Motor neuron (in vitro differentiated cells): ENCODE results near the gene TSPAN8. TPM values are rescaled to one million over a fixed set of nuclear protein-coding genes. Genes with fewer than 3 reads are reported as not detected.
"Not testable (repeated sequence)": the region's sequence is repeated elsewhere in the genome, so short reads cannot be mapped to it uniquely, and the experiment has no call there.

Experiments
- ATAC-seq, 8 experiments: fragments of 200-7000 bp; cut with Tn5 transposase; replicated peaks in 6 of 8; 2 replicates each; pipeline ENCODE4 v1.8.0; 2021; ENCODE audit warnings: mild to moderate bottlenecking in 8 of 8, moderate library complexity in 8 of 8
- H3K27ac ChIP-seq, 2 donors: fragments of 250-450 bp; sonication (Bioruptor Pico); 2 replicates each; pipeline ENCODE4 v1.9.0; 2021; ENCODE audit warnings: antibody characterized with exemption in 2 of 2, mild to moderate bottlenecking in 2 of 2, moderate library complexity in 1 of 2
- H3K4me1 ChIP-seq, 2 donors: fragments of 250-450 bp; sonication (Bioruptor Pico); replicated peaks in 1 of 2; 2 replicates each; pipeline ENCODE4 v1.6.1; 2021; ENCODE audit warnings: antibody characterized with exemption in 2 of 2, mild to moderate bottlenecking in 2 of 2, moderate library complexity in 1 of 2
- H3K4me3 ChIP-seq, 5 donors: fragments of 250-450 bp; sonication (Bioruptor Pico); 2 replicates each; pipeline ENCODE4 v1.9.0; 2021; ENCODE audit warnings: antibody characterized with exemption in 5 of 5, mild to moderate bottlenecking in 5 of 5, moderate library complexity in 4 of 5
- WGBS, 10 experiments: fragments of 450-650 bp; shearing (Covaris generic); methylation state at CpG; one replicate each; pipeline ENCODE4 v1.0.0; 2022; 5-methylcytosine and 5-hydroxymethylcytosine counted together
- in situ Hi-C, 9 experiments: fragments of 400-800 bp; cut with MboI; loops; one replicate each; pipeline ENCODE4 v1.15.0; 2021; ENCODE audit warnings: low sequenced_read_pairs in 9 of 9, low pct_unique_long_range_greater_than_20kb in 2 of 9; ENCODE audit not compliant: unreplicated experiment in 9 of 9
- total RNA-seq, 8 experiments: library from RNA; unstranded; fragments of 300-600 nt; gene quantifications; 2 replicates each; pipeline versions ENCODE4 v1.2.3 to v1.2.4, GENCODE V29; 2022

The TSPAN8 gene
- total RNA-seq, 8 experiments from 2014 or later = 0.11 to 0.25 (median 0.21) TPM; not detected in 5

DNA sequence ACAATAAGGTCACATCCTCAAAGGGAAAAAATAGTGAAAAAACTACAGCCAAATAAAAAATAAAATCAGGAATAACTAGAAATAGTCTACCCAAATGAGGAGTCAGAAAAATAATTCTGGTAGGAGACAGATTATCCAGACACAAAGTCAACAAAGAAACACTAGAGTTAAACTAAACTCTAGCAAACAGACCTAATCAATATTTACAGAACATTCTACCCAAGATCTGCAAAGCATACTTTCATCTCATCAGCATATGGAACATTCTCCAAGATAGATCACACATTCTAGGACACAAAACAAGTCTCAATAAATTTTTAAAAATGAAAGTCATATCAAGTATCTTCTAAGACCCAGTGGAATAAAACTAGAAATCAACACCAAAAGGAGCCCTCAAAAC is 20.4 kb upstream of the TSPAN8 start:
- ATAC-seq = no peak
- H3K4me1 ChIP-seq = no peaks in the 10 kb centered on the region
- H3K27ac ChIP-seq = no peak overlapping the region
- no peak overlapping the region for H3K4me3 ChIP-seq
- in situ Hi-C loops = no loop called here

DNA sequence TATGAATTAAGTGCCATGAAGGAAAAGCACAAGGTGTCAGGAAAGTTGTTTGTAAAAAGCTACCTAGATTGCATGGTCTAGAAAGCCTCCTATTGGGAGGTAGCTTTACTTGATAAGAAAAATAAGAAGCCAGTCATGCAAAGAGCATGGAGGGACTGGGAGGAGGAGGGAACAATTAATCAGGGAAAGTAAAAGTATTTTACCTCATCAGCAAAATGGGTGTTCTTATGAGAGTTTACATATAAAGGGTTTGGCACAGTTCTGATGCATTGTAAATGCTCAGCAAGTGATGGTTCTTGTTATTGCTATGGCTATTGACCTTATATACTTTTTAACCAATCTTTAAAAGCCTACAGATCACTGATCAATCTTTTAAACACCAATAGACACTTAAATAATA is 17.0 kb upstream of the TSPAN8 start:
- no peak for ATAC-seq
- no peaks in the 10 kb centered on the region for H3K4me1 ChIP-seq
- in situ Hi-C loops = no loop called here

GRCh38 chr12:71174146-71174545 is 16.3 kb upstream of the TSPAN8 start:
- no peaks in the 10 kb centered on the region for H3K4me1 ChIP-seq
- in situ Hi-C loops = no loop called here
- H3K4me3 ChIP-seq = no peak overlapping the region
- 0 to 100% (median 0%) methylated on average over 1 of the region's 1 CpG; no CpG with 5 or more reads in 3 of the 10 experiments for WGBS, 10 experiments
- no peak overlapping the region for H3K27ac ChIP-seq
- ATAC-seq = no peak

More for the DNA sequence above, 17.0 kb upstream of the TSPAN8 start:
- no peak overlapping the region for H3K27ac ChIP-seq
- no peak overlapping the region for H3K4me3 ChIP-seq

DNA sequence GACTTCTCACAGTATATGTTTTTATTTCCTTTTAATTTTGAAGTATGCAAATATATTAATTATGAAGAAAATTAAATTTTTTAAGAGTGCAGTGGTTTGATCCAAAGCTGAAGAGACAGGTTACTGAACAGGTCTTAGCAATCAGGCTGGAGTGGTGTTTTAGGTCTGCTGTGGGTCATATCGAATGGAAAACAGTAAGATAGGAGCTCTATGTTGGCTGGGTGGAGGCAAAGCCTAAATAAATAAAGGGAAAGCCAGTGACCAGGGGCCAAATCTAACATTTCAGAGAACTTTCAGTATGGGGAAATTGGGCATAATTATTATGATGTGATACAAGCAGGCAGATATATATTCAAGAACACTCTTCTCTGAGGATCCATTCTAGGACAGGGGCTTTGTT is 12.7 kb upstream of the TSPAN8 start:
- Histone ChIP-seq H3K4me1 (no peaks in the 10 kb centered on the region), H3K27ac (no peak overlapping the region), H3K4me3 (no peak overlapping the region)
- WGBS, 10 experiments = 0 to 100% (median 71%) methylated on average over 1 of the region's 1 CpG; no CpG with 5 or more reads in 4 of the 10 experiments
- in situ Hi-C loops = no loop called here
- no peak for ATAC-seq

- H3K27ac ChIP-seq = no peak overlapping the region
- ATAC-seq = no peak
- H3K4me3 ChIP-seq = no peak overlapping the region
- no peaks in the 10 kb centered on the region for H3K4me1 ChIP-seq
- in situ Hi-C loops = no loop called here
Measured at GRCh38 chr12:71169286-71169685, 11.5 kb upstream of the TSPAN8 start.

- H3K4me1 ChIP-seq = no peaks in the 10 kb centered on the region
- H3K4me3 ChIP-seq = no peak overlapping the region
- in situ Hi-C loops = no loop called here
- no peak for ATAC-seq
- no peak overlapping the region for H3K27ac ChIP-seq
- WGBS, 10 experiments = 8 to 100% (median 90%) methylated on average over 1 to 4 of the region's 4 CpGs
Measured at GRCh38 chr12:71166862-71167496, 9.2 kb upstream of the TSPAN8 start.

DNA sequence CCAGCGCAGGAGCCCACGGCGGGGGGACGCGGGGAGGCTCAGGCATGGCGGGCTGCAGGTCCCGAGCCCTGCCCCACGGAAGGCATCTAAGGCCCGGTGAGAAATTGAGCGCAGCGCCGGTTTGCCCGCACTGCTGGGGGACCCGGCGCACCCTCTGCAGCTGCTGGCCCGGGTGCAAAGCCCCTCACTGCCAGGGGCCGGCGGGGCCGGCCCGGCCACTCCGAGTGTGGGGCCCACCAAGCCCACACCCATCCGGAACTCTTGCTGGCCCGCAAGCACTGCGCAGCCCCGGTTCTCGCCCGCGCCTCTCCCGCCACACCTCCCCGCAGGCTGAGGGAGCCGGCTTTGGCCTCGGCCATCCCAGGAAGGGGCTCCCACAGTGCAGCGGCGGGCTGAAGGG is 8.5 kb upstream of the TSPAN8 start:
- in situ Hi-C loops = no loop called here
- H3K4me3 ChIP-seq = no peak overlapping the region
- 20 to 90% methylated on average over 2 to 4 of the region's 34 CpGs; no CpG with 5 or more reads in 8 of the 10 experiments for WGBS, 10 experiments

GRCh38 chr12:71165780-71166179 is 8.0 kb upstream of the TSPAN8 start:
- ATAC-seq, in situ Hi-C loops: not testable (repeated sequence)
- 80 to 100% (median 85%) methylated on average over 1 of the region's 5 CpGs; no CpG with 5 or more reads in 6 of the 10 experiments for WGBS, 10 experiments

More for the DNA sequence above, 8.5 kb upstream of the TSPAN8 start:
- no peak for ATAC-seq
- Histone ChIP-seq H3K4me1 (no peaks in the 10 kb centered on the region), H3K27ac (no peak overlapping the region)

DNA sequence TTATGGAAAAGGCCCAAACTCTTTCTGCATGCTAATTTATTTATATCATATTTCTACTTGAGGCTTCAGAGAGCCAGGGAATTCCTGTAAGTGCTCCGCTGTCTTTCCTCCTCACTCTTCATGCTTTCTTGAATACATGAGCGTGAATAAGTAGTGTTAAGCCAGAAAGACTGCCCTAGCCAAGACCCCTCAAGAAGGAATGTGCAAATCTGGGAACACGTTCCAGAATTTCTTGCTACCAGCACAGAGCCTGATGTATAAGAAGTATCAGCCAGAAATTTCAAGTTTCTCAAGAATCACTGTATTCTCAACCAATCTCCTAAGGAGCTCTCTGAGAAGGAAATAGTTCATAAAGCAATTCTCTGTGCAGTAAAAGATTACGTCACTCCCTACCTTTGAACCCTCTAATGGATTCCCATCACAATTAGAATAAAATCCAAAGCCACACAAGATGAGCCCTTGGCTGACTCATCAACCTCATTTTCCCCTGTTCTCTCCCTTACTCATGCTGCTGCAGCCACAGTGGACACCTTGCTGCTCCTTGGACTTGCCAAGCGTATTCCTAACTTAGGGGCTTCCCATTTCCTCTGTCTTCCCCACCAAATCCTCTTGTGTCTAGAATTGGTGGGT is 6.9 kb upstream of the TSPAN8 start:
- WGBS, 10 experiments = 0 to 93% (median 78%) methylated on average over 1 to 5 of the region's 5 CpGs; no CpG with 5 or more reads in 1 of the 10 experiments
- Histone ChIP-seq H3K4me3 (no peak overlapping the region), H3K4me1 (no peaks in the 10 kb centered on the region), H3K27ac (no peak overlapping the region)
- in situ Hi-C loops = no loop called here
- ATAC-seq = peak in 4 of 8 experiments; percentile 27 to 70 (median 57)

More at GRCh38 chr12:71165780-71166179, 8.0 kb upstream of the TSPAN8 start:
- H3K4me3 ChIP-seq, H3K4me1 ChIP-seq, H3K27ac ChIP-seq: not testable (repeated sequence)

- H3K4me1 ChIP-seq = no peaks in the 10 kb centered on the region
- H3K27ac ChIP-seq = no peak overlapping the region
- no peak overlapping the region for H3K4me3 ChIP-seq
- ATAC-seq = no peak
- in situ Hi-C loops = no loop called here
- WGBS, 10 experiments = 6 to 100% (median 74%) methylated on average over 1 to 5 of the region's 5 CpGs
Measured at GRCh38 chr12:71164166-71164565, 6.4 kb upstream of the TSPAN8 start.

DNA sequence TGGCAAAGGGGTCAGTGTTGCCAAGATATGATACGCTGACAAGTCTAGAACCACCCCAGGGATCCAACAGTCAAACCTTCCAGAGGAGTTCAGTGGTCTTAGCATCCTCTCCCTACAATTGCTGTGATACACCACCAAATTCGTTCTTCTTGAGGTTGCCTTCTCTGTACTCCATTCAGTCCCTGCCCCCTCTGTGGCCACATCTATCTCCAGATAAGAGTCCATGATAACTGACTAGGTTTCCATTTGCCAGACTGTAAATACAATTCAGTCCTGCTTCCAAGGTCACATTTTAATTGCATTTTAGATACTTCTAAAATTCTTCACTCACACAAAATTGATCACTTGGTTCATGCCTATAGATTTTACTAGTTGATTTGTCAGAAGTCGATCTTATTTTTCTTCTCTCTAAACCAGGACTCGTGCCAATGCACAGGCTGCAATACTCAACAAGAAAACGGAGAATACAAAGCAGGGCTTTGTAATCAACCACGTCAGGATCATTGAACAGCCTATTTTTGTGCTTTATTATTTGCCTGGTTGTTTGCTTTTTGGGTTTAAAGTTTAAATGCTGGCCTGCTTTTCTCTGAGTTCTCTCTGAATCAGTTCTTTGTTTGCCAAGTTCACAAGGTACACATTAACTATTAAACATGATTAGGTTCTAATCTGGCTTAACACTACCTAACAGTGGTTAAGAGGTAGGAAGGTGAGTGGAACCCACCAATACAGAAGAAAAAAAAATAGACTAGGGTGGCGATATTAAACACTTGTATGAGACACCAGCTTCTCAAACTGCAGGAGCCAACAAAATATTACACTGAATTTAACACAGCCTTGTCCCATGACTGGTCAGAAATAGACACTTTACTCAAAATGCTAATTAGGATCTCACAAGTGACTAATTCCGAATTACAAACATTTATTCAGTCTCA is 5.3 kb upstream of the TSPAN8 start:
- no peak overlapping the region for H3K27ac ChIP-seq
- WGBS, 10 experiments = 11 to 90% (median 67%) methylated on average over 2 to 8 of the region's 8 CpGs
- no peak overlapping the region for H3K4me3 ChIP-seq
- in situ Hi-C loops = no loop called here
- H3K4me1 ChIP-seq = no peaks in the 10 kb centered on the region
- peak in 2 of 8 experiments; percentile 77 to 85 for ATAC-seq

DNA sequence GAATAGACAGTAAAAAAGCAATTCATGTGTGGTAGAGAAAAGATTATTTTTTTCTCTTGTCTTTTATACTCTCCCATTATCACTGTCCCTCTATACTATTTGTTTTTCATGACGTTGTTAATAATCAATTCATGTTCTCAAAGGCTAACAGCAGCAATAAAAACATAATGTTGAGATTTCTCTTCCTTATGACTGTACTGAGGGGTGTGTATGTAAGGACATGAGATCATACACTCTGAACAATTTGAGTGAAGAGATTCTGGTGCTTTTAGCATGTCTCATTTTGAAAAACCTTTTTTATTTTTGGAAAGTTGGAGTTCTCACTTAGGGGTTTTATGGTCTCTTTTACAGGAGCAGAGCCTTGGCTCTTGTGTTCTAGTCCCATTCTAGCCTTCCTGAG is 3.8 kb upstream of the TSPAN8 start:
- no peak overlapping the region for H3K27ac ChIP-seq
- no peak overlapping the region for H3K4me3 ChIP-seq
- no peaks in the 10 kb centered on the region for H3K4me1 ChIP-seq
- in situ Hi-C loops = no loop called here
- ATAC-seq = no peak
- WGBS, 10 experiments = 0 to 88% (median 59%) methylated on average over 1 of the region's 1 CpG; no CpG with 5 or more reads in 2 of the 10 experiments

DNA sequence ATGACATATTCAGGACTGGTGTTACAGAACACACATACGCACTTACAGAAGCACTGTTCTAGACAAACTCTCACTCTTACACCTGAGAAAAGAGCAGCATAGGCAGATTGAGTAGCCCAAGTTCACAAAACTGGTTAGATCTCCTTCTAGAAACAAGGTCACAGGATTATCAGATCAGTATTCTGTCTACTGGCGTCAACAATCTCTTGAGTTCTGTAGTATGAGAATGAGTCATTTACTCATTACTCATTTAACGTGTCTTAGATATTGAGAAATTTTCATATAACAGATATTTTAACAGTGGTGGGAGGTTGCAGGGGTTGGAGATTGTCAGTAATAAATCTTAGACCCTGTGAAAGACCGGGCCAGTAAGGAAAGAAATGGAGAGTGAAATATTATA is 2.8 kb upstream of the TSPAN8 start:
- no peak overlapping the region for H3K27ac ChIP-seq
- 27 to 91% (median 78%) methylated on average over 2 to 4 of the region's 4 CpGs; no CpG with 5 or more reads in 2 of the 10 experiments for WGBS, 10 experiments
- no peaks in the 10 kb centered on the region for H3K4me1 ChIP-seq
- ATAC-seq = peak in 5 of 8 experiments; percentile 54 to 82 (median 74)
- in situ Hi-C loops = no loop called here
- H3K4me3 ChIP-seq = no peak overlapping the region
